GM13976 (cell line): Measurements from ENCODE around the gene GTPBP6.
A peak's percentile ranks its signal among the peaks of the same experiment; 100 is the strongest.
"Not testable (repeated sequence)": the region's sequence is repeated elsewhere in the genome, so short reads cannot be mapped to it uniquely, and the experiment has no call there.

Source experiments
- DNase-seq: peaks from one replicate; pipeline ENCODE4 v3.0.0; 2012; ENCODE audit warnings: low spot score
- in situ Hi-C: fragments of 300-500 bp; cut with MboI; formaldehyde crosslinking; loops from one replicate; pipeline ENCODE4 v1.12.0; 2022; ENCODE audit warnings: low sequenced_read_pairs, mixed read lengths, inconsistent platforms; ENCODE audit not compliant: unreplicated experiment
- TF ChIP-seq, protein P1 (sequence below): IDR thresholded peaks from 2 replicates; pipeline ENCODE4 v1.5.1; 2012; ENCODE audit warnings: borderline replicate concordance, mild to moderate bottlenecking; ENCODE audit not compliant: insufficient read depth; ENCODE audit errors: extremely low read depth, missing control alignments, control extremely low read depth

GTPBP6 gene

DNA sequence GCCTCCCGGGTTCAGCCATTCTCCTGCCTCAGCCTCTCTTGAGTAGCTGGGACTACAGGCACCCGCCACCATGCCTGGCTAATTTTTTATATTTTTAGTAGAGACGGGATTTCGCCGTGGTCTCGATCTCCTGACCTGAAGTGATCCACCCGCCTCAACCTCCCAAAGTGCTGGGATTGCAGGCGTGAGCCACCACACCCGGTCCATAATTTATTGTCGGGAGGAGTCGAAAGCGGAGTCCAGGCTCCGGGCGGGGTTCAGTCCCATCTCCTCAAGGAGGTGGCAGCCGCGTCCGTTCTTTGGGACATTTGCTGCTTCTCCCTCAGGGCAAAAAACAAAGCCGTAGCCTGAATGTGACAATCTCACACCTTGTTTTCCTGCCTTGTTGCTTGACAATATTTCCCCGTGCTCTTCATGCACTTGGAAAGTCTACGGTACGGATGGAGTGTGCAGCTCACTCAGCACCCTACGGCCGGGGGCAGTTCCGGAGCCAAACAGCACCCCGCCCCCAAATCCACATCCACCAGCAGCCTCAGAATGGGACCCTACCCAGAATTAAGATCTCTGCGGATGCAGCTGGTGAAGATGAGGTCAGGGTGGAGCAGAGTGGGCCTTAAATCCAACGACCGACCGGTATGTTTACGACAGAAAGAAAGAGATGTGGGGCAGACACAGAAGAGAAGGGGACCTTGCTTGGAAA lies 9.6 kb downstream of the GTPBP6 start:
- TF ChIP-seq, protein P1, sequence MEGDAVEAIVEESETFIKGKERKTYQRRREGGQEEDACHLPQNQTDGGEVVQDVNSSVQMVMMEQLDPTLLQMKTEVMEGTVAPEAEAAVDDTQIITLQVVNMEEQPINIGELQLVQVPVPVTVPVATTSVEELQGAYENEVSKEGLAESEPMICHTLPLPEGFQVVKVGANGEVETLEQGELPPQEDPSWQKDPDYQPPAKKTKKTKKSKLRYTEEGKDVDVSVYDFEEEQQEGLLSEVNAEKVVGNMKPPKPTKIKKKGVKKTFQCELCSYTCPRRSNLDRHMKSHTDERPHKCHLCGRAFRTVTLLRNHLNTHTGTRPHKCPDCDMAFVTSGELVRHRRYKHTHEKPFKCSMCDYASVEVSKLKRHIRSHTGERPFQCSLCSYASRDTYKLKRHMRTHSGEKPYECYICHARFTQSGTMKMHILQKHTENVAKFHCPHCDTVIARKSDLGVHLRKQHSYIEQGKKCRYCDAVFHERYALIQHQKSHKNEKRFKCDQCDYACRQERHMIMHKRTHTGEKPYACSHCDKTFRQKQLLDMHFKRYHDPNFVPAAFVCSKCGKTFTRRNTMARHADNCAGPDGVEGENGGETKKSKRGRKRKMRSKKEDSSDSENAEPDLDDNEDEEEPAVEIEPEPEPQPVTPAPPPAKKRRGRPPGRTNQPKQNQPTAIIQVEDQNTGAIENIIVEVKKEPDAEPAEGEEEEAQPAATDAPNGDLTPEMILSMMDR = no peak
- in situ Hi-C loops = no loop called here
- no peak for DNase-seq

DNA sequence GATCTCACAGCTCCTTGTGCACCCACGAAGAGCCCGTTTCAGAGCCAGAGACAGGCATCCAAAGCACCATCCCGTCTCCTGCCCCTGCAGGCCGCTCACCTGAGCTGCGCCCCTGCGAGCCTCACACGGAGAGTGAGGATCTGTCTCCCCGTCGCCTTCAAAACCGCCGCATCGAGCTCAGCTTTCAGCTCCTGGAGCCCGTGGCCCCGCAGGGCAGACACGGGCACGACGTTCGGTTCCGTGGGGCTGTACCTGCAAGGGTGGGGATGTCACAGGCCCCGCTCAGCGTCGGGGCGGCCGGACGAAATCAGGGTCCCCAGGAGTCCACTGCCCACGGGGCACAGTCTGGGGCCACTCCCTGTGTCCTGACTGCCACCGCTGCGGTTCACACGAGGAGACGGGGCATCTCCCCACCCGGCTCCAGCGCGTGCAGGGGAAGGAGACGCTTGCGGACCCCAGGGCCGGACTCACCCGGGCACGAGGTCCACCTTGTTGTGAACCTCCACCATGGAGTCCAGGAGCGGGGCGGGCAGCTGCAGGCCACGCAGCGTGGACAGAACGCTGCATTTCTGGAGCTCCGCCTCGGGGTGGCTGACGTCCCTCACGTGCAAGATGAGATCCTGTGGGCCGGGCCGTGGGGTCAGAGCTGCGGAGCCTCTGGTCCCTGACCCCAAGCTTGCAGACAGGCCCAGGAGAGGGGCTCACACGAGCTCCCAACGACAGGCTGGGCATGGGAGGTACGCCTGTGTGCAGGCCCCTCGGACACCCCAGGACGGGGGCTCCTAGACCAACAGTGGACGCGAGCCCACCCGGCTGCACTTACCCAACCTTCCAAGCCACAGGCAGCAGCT lies 11.1 kb downstream of the GTPBP6 start:
- TF ChIP-seq, protein P1 = no peak
- in situ Hi-C loops = no loop called here

DNA sequence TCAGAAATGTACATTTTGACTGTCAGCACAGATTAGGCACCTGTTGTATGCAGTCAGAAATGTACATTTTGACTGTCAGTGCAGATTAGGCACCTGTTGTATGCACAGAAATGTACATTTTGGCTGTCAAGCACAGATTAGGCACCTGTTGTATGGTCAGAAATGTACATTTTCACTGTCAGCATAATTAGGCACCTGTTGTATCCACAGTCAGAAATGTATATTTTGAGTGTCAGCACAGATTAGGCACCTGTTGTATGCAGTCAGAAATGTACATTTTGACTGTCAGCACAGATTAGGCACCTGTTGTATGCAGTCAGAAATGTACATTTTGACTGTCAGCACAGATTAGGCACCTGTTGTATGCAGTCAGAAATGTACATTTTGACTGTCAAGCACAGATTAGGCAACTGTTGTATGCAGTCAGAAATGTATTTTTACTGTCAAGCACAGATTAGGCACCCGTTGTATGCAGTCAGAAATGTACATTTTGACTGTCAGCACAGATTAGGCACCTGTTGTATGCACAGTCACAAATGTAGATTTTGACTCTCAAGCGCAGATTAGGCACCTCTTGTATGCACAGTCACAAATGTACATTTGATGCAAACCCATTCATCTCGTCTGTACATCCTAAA lies 11.9 kb downstream of the GTPBP6 start:
- in situ Hi-C loops, DNase-seq: not testable (repeated sequence)

More for the DNA sequence above, 11.1 kb downstream of the GTPBP6 start:
- DNase-seq = peak; percentile 28

DNA sequence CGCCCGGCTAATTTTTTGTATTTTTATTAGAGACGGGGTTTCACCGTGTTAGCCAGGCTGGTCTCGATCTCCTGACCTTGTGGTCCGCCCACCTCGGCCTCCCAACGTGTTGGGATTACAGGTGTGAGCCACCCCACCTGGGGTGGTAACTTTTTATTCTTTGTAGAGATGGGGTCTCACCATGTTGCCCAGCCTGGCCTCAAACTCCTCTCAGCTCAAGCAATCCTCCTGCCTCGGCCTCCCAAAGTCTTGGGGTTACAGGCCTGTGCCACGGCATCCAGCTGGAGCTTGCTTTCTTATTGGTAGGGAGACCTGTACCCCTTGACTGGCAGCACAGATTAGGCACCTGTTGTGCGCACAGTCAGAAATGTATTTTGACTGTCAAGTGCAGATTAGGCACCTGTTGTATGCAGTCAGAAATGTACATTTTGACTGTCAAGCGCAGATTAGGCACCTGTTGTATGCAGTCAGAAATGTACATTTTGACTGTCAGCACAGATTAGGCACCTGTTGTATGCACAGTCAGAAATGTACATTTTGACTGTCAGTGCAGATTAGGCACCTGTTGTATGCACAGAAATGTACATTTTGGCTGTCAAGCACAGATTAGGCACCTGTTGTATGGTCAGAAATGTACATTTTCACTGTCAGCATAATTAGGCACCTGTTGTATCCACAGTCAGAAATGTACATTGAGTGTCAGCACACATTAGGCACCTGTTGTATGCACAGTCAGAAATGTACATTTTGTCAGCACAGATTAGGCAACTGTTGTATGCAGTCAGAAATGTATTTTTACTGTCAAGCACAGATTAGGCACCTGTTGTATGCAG lies 12.6 kb downstream of the GTPBP6 start:
- in situ Hi-C loops, DNase-seq: not testable (repeated sequence)

DNA sequence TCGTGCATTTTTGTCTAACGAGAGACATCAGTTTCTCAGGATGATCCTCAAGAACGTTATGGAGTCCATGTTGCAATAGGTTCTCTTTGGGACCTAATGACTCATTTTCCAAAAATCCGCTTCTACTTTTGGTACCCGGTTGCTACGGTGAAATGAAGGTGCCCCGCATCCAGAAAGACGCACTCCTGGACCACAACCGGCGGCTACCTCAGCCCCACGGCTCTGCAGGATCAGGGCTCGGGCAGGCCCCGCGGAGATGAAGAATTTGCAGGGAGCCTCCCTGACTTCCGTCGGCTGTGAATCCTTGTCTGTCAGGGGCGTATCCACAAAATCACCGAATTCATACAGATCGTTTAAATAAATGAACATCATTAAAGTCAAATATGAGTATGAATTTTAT lies 15.6 kb downstream of the GTPBP6 start:
- TF ChIP-seq, protein P1 = no peak
- peak; percentile 20 for DNase-seq
- in situ Hi-C loops = no loop called here

DNA sequence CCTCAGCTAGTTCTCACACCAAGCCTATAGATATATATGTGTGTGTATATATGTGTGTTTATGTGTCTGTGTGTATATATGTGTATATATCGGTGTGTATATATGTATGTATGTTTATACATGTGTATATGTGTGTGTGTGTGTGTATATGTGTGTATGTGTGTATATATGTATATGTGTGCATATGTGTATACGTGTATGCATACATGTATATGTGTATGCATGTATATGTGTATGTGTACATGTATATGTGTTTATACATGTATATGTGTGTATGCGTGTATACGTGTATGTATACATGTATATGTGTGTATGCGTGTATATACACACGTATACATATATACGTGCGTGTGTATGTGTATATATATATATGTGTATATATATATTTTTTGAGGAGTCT lies 18.3 kb downstream of the GTPBP6 start:
- DNase-seq = no peak
- TF ChIP-seq, protein P1 = no peak
- in situ Hi-C loops = no loop called here

DNA sequence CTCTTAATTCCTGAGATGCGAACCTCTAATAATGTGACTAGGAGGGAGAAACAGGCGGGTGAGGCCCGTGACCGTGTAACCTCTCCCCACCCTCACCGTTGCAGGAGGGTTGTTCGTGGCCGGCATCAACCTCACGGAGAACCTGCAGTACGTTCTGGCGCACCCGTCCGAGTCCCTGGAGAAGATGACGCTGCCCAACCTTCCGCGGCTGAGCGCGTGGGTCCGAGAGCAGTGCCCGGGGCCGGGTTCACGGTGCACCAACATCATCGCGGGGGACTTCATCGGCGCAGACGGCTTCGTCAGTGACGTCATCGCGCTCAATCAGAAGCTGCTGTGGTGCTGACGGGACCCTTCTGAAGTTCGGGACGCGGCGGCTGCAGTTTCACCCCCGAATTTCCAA lies 19.6 kb downstream of the GTPBP6 start:
- in situ Hi-C loops = no loop called here
- DNase-seq = no peak
- TF ChIP-seq, protein P1 = no peak
